LNCaP clone FGC (cell line): ENCODE measurements around the gene ZBTB20.

ENCODE experiments used
- DNase-seq: peaks from one replicate; pipeline ENCODE4 v3.0.0-alpha.2; 2011; ENCODE audit warnings: low read depth
- H3K4me3 ChIP-seq: 2 replicates; pipeline ENCODE4 v1.5.1; 2011; ENCODE audit warnings: mild to moderate bottlenecking, low read depth, low read length, control low read depth
- TF ChIP-seq, protein P1 (sequence below): IDR thresholded peaks from 2 replicates; pipeline ENCODE4 v1.5.1; 2012; ENCODE audit warnings: mild to moderate bottlenecking; ENCODE audit not compliant: control insufficient read depth, insufficient read depth; ENCODE audit errors: extremely low read depth

The ZBTB20 gene

DNA sequence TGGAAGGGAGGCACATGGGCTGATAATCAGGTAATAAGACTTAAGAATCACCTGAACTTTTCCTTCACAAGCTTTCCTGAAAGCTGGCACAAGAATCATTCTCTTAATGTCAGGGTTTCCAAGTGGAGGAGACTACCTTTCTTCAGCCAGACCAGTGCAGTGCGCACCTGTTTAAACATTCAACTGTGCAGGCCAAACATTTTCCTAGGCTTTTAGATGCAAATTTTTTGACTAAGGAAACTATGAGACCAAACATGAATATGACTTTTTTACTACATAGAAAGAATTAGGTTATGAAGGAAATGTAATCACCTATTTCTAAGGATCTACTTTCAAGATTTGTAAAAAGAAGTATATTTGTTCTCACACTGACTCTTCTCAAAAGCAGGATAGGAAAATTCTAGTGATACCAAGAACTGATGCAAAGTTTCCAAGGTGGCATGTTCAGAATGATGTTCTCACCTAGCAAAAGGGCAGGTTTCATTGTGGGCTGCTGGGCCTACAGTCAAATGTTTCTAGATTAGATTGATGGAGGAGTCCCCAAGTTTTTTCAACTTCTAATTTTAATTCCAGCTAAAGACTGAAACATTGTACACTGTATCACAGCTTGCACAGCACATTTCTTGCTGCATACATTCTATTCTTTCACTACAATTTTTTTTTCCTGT, 514.2 kb downstream of the ZBTB20 start:
- TF ChIP-seq, protein P1, sequence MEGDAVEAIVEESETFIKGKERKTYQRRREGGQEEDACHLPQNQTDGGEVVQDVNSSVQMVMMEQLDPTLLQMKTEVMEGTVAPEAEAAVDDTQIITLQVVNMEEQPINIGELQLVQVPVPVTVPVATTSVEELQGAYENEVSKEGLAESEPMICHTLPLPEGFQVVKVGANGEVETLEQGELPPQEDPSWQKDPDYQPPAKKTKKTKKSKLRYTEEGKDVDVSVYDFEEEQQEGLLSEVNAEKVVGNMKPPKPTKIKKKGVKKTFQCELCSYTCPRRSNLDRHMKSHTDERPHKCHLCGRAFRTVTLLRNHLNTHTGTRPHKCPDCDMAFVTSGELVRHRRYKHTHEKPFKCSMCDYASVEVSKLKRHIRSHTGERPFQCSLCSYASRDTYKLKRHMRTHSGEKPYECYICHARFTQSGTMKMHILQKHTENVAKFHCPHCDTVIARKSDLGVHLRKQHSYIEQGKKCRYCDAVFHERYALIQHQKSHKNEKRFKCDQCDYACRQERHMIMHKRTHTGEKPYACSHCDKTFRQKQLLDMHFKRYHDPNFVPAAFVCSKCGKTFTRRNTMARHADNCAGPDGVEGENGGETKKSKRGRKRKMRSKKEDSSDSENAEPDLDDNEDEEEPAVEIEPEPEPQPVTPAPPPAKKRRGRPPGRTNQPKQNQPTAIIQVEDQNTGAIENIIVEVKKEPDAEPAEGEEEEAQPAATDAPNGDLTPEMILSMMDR: no peak
- H3K4me3 ChIP-seq: no peak overlapping the region
- no peak for DNase-seq

DNA sequence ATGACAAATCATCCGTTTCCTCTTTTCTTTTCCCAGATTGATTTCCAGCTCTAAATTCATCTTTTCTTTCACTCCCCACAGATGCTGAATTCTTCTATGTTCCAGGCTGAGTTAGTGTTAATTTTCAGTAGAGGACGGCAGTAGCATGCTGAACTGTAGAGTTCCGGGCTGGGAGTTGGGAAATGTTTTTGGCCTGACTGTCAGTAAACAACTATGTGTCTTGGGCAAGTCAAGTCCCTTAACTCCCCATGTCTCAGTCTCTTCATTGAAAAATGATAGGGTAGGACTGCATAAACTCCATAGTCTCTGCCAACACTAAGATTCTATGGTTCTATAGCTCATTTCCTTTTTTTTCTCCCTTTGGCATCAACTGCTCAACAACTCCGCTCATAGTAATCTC, 519.3 kb downstream of the ZBTB20 start:
- TF ChIP-seq, protein P1: no peak
- H3K4me3 ChIP-seq: no peak overlapping the region
- DNase-seq: no peak

DNA sequence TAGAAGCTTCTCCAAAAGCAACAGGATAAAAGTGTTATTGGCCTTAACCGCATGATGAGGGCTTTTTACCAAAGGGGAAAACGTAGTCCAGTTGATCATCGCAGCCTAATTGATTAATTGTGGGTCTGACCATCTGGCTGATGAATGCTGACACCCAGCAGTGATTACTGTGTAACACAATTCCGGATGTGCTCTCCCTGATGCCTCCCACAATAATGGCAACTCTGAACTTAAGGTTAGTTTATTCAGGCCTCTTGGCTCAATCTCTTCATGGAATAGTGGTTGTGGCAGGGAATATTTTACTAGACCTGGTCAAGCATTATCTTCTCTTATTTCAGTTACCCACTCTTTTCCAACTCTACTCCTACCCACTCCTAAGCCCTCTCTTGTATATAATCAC, 520.3 kb downstream of the ZBTB20 start:
- TF ChIP-seq, protein P1: no peak
- no peak for DNase-seq
- no peak overlapping the region for H3K4me3 ChIP-seq

GRCh38 chr3:114624571-114625181, 522.4 kb downstream of the ZBTB20 start:
- peak; percentile 14 for DNase-seq
- TF ChIP-seq, protein P1: no peak
- no peak overlapping the region for H3K4me3 ChIP-seq

DNA sequence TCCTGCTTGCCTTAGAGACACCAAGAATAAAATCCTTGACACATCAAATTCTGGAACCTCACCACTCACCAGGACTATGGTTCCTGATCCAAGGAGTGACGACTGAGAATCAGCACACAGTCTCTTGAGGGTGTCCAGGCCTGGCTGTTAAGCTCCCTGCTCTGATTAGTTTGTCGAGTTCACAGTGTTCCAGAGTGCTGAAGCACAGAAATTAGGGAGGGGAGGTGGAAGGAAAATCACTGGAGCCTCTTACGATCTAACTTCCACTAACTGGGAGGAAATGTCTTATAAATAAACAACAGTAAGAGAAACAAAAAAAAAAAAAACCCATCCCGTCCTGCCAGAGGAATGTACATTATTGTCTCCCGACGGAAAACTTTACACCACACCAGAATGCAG, 523.0 kb downstream of the ZBTB20 start:
- DNase-seq: no peak
- H3K4me3 ChIP-seq: no peak overlapping the region
- TF ChIP-seq, protein P1: no peak

DNA sequence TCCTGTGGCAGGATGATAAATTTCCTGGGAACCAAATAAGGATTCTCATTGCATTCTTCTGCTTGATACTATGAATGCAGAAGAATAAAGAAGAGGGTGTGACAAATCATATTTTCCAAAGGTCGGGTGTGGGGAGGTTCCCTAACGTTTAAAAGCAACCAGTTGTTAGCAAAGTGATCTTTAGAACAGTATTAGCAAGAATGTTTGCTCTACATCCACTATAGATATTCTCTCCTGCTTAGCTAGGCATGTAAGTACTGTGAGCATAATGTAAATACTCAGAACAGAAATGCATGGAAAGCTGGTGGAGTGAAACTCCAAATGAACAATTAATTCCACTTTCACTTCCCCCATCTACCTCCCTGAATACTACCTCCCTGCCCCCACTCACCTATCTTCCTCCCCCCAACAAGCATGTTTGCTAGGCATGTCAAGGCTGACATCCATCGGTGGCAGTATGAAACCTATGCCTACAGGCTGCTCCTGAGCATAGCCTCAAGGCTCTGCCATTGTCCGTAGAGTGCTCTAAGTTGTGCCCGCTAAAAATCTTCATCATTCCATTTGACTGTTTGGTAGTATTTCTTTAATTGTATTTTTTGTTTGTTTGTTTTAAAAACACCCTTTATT, 523.6 kb downstream of the ZBTB20 start:
- H3K4me3 ChIP-seq: no peak overlapping the region
- DNase-seq: no peak
- TF ChIP-seq, protein P1: no peak
